HT1080 (cell line): ENCODE data around the gene KATNAL2. TPM values are rescaled to one million over a fixed set of nuclear protein-coding genes. Genes with fewer than 3 reads are reported as not detected.
A peak's percentile ranks its signal among the peaks of the same experiment; 100 is the strongest.
"Not testable (repeated sequence)": the region's sequence is repeated elsewhere in the genome, so short reads cannot be mapped to it uniquely, and the experiment has no call there.

Experiments used
- DNase-seq: peaks from one replicate; pipeline ENCODE4 v3.0.0-alpha.2; 2015; ENCODE audit warnings: low read depth
- total RNA-seq: library from RNA; depleted of rRNA; stranded (reverse); fragments of >200 nt; shearing (Covaris generic); gene quantifications from 2 replicates; pipeline ENCODE4 v1.2.3, GENCODE V29; 2014

The KATNAL2 gene
- total RNA-seq, 1 experiment from 2014 or later = not detected

GRCh38 chr18:47032945-47033344 is 115.5 kb downstream of the KATNAL2 start:
- no peak for DNase-seq

GRCh38 chr18:47034591-47034990 is 117.2 kb downstream of the KATNAL2 start:
- DNase-seq = not testable (repeated sequence)

GRCh38 chr18:47035156-47035671 is 117.8 kb downstream of the KATNAL2 start, which contains the start of gene ELOA2:
Gene ELOA2, minus strand, starts transcription at chr18:47035621. Its CDS starts 357 bp downstream, at chr18:47035264.
- no peak for DNase-seq

GRCh38 chr18:47036298-47036874 is 119.0 kb downstream of the KATNAL2 start:
- DNase-seq = peak; percentile 35

GRCh38 chr18:47036927-47037578 is 119.7 kb downstream of the KATNAL2 start:
- no peak for DNase-seq

- DNase-seq = no peak
These were observed 123.6 kb downstream of the KATNAL2 start for GRCh38 chr18:47040982-47041381.

GRCh38 chr18:47050468-47050867 is 133.1 kb downstream of the KATNAL2 start:
- peak; percentile 30 for DNase-seq

GRCh38 chr18:47054369-47054768 is 137.0 kb downstream of the KATNAL2 start:
- no peak for DNase-seq

- DNase-seq = no peak
These were observed 145.1 kb downstream of the KATNAL2 start for GRCh38 chr18:47062471-47062870.

GRCh38 chr18:47063096-47063495 is 145.7 kb downstream of the KATNAL2 start:
- no peak for DNase-seq

- no peak for DNase-seq
These were observed 150.2 kb downstream of the KATNAL2 start for GRCh38 chr18:47067648-47068047.

GRCh38 chr18:47075098-47075883 is 157.9 kb downstream of the KATNAL2 start:
- DNase-seq = peak; percentile 68

GRCh38 chr18:47077111-47077510 is 159.7 kb downstream of the KATNAL2 start:
- DNase-seq = no peak

- no peak for DNase-seq
These were observed 163.5 kb downstream of the KATNAL2 start for GRCh38 chr18:47080872-47081271.

- peak; percentile 23 for DNase-seq
These were observed 164.2 kb downstream of the KATNAL2 start for GRCh38 chr18:47081578-47081977.

GRCh38 chr18:47087676-47088075 is 170.3 kb downstream of the KATNAL2 start:
- no peak for DNase-seq

GRCh38 chr18:47095810-47096209 is 178.4 kb downstream of the KATNAL2 start:
- DNase-seq = no peak

- DNase-seq = peak; percentile 39
These were observed 182.9 kb downstream of the KATNAL2 start for GRCh38 chr18:47100212-47100831.

- DNase-seq = no peak
These were observed 191.0 kb downstream of the KATNAL2 start for GRCh38 chr18:47108373-47108772.

GRCh38 chr18:47108998-47109405 is 191.6 kb downstream of the KATNAL2 start:
- DNase-seq = no peak

- DNase-seq = no peak
These were observed 192.3 kb downstream of the KATNAL2 start for GRCh38 chr18:47109720-47110119.
